Liver (tissue), 2 donors: ENCODE results near the gene CR1.

Source experiments
- YY1 ChIP-seq: IDR thresholded peaks from 2 replicates; pipeline ENCODE4 v1.6.1; 2016; ENCODE audit warnings: antibody characterized with exemption, mild to moderate bottlenecking
- TF ChIP-seq, protein P1 (sequence below): IDR thresholded peaks from 2 replicates; pipeline ENCODE4 v1.6.1; 2016; ENCODE audit warnings: antibody characterized with exemption
- TF ChIP-seq, protein P2 (sequence below): fragments of 150-350 bp; IDR thresholded peaks from 2 replicates; pipeline ENCODE4 v1.5.1; 2017; ENCODE audit warnings: improper control_type of control experiment, low read depth, low read length; ENCODE audit not compliant: missing input control
- donor health status: healthy.

DNA sequence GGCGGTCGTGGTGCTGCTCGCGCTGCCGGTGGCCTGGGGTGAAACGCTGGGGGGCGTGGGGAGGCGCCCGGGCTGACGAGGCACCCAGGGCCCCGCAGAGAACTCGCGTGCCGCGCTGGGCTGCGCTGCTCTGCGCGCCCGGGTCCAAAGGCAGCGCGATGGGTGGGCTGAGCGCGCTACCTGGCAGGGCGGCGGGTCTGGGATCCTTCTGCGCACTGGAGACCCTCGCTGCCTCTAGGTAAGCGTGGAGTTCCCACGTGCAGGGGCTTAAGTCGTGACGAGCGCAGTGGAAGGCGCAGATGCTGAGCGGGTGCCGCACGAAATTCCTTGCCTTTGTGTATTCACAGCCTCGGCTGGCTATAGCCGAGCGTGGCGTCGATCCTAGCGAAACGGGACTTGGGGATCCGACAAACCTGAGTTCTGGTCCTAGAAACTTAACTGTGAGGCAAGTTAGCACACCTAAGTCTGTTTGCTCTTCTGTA lies 173.6 kb downstream of the CR1 start:
- TF ChIP-seq, protein P1, sequence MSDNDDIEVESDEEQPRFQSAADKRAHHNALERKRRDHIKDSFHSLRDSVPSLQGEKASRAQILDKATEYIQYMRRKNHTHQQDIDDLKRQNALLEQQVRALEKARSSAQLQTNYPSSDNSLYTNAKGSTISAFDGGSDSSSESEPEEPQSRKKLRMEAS: no peak
- no peak for TF ChIP-seq YY1
- TF ChIP-seq, protein P2, sequence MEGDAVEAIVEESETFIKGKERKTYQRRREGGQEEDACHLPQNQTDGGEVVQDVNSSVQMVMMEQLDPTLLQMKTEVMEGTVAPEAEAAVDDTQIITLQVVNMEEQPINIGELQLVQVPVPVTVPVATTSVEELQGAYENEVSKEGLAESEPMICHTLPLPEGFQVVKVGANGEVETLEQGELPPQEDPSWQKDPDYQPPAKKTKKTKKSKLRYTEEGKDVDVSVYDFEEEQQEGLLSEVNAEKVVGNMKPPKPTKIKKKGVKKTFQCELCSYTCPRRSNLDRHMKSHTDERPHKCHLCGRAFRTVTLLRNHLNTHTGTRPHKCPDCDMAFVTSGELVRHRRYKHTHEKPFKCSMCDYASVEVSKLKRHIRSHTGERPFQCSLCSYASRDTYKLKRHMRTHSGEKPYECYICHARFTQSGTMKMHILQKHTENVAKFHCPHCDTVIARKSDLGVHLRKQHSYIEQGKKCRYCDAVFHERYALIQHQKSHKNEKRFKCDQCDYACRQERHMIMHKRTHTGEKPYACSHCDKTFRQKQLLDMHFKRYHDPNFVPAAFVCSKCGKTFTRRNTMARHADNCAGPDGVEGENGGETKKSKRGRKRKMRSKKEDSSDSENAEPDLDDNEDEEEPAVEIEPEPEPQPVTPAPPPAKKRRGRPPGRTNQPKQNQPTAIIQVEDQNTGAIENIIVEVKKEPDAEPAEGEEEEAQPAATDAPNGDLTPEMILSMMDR: no peak
